Measurements from ENCODE around the gene XPR1.
"Not testable (repeated sequence)": the region's sequence is repeated elsewhere in the genome, so short reads cannot be mapped to it uniquely, and the experiment has no call there.

The XPR1 gene

DNA sequence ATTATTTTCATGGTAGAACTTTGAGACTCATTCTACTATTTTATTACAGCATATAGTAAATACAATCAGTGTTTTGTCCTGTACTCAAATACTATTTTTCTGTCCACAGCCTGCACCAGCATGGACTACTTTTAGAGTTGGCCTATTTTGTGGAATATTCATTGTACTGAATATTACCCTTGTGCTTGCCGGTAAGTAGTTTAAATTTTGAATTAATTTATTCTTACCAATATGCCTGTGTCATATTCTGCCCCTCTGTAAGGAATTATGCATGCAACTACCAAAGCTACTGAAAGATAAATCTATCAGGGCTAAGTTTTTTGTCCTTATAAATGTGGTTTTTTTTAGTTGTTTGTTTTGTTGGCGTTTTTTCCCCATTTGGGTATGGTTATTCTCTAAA is 179.5 kb downstream of the XPR1 start:
- H3K4me3 ChIP-seq (ENCODE audit: low read depth, low read length), result no peak overlapping the region
- in situ Hi-C loops (cut with HindIII; ENCODE audit: low sequenced_read_pairs), result no loop called here
- no peak for DNase-seq (ENCODE audit: low read depth, low spot score)
- TF ChIP-seq, protein P1, sequence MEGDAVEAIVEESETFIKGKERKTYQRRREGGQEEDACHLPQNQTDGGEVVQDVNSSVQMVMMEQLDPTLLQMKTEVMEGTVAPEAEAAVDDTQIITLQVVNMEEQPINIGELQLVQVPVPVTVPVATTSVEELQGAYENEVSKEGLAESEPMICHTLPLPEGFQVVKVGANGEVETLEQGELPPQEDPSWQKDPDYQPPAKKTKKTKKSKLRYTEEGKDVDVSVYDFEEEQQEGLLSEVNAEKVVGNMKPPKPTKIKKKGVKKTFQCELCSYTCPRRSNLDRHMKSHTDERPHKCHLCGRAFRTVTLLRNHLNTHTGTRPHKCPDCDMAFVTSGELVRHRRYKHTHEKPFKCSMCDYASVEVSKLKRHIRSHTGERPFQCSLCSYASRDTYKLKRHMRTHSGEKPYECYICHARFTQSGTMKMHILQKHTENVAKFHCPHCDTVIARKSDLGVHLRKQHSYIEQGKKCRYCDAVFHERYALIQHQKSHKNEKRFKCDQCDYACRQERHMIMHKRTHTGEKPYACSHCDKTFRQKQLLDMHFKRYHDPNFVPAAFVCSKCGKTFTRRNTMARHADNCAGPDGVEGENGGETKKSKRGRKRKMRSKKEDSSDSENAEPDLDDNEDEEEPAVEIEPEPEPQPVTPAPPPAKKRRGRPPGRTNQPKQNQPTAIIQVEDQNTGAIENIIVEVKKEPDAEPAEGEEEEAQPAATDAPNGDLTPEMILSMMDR (IDR thresholded peaks at IDR 0.05; ENCODE audit: low read depth, low read length), result no peak

DNA sequence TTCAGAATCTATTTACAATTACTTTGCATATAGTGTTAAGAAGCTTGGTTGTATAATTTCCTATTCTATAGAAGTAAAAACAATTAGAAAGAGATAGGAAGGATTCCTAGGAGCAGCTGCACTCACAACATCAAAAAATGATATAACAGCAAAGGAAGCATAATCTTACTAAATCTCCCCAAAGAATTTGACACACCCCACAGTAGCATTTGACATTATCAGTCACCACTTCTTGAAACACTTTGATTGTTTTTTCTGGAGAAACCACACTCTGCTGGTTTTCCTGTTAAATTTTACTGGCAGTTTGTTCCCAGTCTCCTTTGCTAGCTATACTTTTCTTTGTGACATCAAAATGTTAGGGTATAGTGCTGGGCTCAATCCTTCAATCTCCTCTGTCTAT is 180.1 kb downstream of the XPR1 start:
- no peak overlapping the region for H3K4me3 ChIP-seq (ENCODE audit: low read depth, low read length)
- in situ Hi-C loops (cut with HindIII; ENCODE audit: low sequenced_read_pairs), result no loop called here
- TF ChIP-seq, protein P1 (IDR thresholded peaks at IDR 0.05; ENCODE audit: low read depth, low read length), result no peak
- DNase-seq (ENCODE audit: low read depth, low spot score), result no peak

DNA sequence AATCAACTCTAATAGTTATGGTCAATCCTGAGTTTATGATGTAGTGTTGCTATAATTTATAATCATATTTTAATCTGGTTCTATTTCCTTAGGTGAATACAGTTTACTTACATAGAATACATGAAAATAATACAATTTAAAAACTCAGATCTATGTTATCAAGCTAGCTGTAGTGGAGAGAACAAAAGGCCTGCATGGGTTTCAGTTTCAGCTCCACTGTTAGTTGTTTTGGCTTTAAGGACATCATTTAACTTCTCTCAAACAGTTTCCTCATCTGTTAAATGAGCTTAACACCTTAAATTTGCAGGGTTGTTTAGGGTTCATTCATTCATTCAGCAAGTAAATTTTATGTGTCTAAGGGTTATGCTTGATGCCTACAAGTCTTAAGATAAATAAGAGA is 182.4 kb downstream of the XPR1 start:
- TF ChIP-seq, protein P1 (IDR thresholded peaks at IDR 0.05; ENCODE audit: low read depth, low read length), result no peak
- DNase-seq (ENCODE audit: low read depth, low spot score), result no peak
- in situ Hi-C loops (cut with HindIII; ENCODE audit: low sequenced_read_pairs), result no loop called here
- no peak overlapping the region for H3K4me3 ChIP-seq (ENCODE audit: low read depth, low read length)

DNA sequence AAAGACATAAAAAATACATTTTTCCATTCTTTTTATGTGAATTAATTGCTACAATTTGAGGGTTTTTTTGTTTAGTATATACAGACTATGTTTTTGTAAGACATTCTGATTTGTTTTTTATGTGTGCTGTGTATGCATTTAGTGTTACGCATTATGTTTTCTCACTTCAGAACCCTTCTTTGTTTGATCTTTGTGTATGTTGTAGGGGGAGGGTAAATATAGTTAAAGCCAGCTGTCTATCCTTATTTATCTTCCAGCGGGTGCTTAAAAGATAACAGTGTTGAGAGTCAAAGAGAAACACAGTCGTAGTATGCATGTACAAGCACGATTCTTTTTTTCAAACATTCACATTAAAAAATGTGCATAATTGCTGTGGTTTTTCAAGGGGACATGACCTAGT is 183.4 kb downstream of the XPR1 start:
- in situ Hi-C loops (cut with HindIII; ENCODE audit: low sequenced_read_pairs), result no loop called here
- DNase-seq (ENCODE audit: low read depth, low spot score), result no peak
- TF ChIP-seq, protein P1 (IDR thresholded peaks at IDR 0.05; ENCODE audit: low read depth, low read length), result no peak
- H3K4me3 ChIP-seq (ENCODE audit: low read depth, low read length), result no peak overlapping the region

DNA sequence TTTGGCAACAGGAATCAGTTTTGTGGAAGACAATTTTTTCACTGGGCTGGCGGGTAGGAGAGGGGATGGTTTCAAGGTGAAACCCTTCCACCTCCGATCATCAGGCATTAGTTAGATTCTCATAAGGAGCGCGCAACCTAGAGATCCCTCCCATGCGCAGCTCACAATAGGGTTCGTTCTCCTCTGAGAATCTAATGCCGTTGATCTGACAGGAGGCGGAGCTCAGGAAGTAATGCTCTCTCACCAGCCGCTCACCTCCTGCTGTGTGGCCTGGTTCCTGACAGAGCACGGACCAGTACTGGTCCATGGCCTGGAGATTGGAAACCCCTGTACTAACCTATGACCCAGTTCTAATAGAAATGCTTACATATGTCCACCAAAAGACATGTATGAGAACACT is 184.3 kb downstream of the XPR1 start:
- in situ Hi-C loops (cut with HindIII; ENCODE audit: low sequenced_read_pairs), result no loop called here
- H3K4me3 ChIP-seq (ENCODE audit: low read depth, low read length), result no peak overlapping the region
- DNase-seq (ENCODE audit: low read depth, low spot score), result no peak
- TF ChIP-seq, protein P1 (IDR thresholded peaks at IDR 0.05; ENCODE audit: low read depth, low read length), result no peak

DNA sequence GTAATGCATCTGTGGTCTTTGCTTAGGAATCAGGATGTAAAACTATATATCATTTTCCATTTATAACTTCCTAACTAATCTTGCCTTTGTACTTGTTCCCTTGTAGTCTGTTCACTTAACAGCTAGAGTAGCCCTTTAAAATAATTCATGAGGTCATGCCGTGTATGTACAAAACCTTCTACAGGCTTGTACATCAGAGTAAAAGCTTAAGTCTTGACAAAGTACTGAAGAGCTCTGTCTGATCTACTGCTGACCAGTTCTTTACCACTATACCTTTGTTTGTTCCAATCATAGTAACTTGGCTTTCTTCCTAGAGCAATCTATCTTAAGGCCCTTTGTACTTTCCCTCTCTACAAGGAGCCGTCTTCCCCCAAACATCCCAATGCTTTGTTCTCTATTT is 190.1 kb downstream of the XPR1 start:
- H3K4me3 ChIP-seq (ENCODE audit: low read depth, low read length), result no peak overlapping the region
- TF ChIP-seq, protein P1 (IDR thresholded peaks at IDR 0.05; ENCODE audit: low read depth, low read length), result no peak
- no peak for DNase-seq (ENCODE audit: low read depth, low spot score)
- in situ Hi-C loops (cut with HindIII; ENCODE audit: low sequenced_read_pairs), result no loop called here

DNA sequence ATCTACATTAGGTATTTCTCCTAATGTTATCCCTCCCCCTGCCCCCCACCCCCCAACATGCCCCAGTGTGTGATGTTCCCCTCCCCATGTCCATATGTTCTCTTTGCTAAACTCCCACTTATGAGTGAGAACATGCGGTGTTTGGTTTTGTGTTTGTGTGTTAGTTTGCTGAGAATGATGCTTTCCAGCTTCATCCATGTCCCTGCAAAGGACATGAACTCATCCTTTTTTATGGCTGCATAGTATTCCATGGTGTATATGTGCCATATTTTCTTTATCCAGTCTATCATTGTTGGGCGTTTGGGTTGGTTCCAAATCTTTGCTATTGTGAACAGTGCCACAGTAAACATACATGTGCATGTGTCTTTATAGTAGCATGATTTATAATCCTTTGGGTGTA is 199.7 kb downstream of the XPR1 start:
- DNase-seq (ENCODE audit: low read depth, low spot score); H3K4me3 ChIP-seq (ENCODE audit: low read depth, low read length); in situ Hi-C loops (cut with HindIII; ENCODE audit: low sequenced_read_pairs): not testable (repeated sequence)

DNA sequence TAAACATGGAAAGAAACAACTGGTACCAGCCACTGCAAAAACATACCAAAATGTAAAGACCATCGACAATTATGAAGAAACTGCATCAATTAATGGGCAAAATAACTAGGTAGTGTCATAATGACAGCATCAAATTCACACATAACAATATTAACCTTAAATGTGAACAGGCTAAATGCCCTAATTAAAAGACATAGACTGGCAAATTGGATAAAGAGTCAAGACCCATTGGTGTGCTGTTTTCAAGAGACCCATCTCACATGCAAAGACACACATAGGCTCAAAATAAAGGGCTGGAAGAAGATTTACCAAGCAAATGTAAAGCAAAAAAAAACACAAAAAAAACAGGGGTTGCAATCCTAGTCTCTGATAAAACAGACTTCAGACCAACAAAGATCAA is 201.4 kb downstream of the XPR1 start:
- H3K4me3 ChIP-seq (ENCODE audit: low read depth, low read length); DNase-seq (ENCODE audit: low read depth, low spot score); in situ Hi-C loops (cut with HindIII; ENCODE audit: low sequenced_read_pairs): not testable (repeated sequence)
